Measurements from ENCODE around the gene ACBD6. TPM values are rescaled to one million over a fixed set of nuclear protein-coding genes. Genes with fewer than 3 reads are reported as not detected.

ACBD6 gene
- total and polyA plus RNA-seq, 4 donors, result 8.3 to 17.3 (median 14.0) TPM

DNA sequence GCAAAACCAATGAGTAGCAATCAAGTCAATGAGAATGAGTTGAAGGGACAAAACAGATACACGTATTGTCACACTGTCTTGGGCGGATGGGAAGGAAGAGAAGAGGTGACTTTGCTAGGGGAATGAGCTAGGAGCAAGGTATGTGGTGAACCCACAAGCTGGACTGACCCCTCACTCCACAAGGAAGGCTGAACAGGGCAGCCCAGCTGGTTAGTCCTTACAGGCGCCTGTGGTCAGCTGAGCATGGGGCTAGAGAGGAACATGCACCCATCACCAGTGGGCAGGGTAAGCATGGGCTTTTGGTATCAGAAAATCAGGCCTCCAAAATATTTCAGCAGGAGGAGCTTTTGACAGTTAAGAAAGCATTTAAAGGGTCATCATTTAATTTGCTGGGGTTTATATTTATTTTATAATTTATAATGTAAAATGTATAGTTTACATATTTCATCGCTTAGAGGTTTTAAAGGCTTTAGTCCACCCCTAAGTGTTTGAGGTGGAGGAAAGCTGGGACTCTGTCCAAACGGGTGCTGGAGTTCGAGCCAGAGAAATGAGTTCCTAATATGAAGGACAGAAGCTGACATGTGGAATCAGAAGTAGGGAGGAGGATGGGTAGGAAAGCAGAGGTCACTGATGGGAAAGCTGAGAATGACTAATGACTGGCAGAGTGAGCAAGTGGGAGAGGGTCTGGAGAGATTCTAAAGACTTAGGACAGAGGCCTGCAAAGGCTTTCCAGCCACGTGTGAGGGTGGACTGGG lies 22.0 kb upstream of the ACBD6 start:
- DNase-seq (ENCODE audit: low spot score), result no peak
- H3K4me1 ChIP-seq (ENCODE audit: control insufficient read depth in 4 of 4, insufficient read depth in 4 of 4, low read length in 3 of 4), result peaks cover 0 to 7% (median 5%) of the 10 kb centered on the region in 4 donors
- WGBS, result 81% methylated on average over 7 of the region's 7 CpGs
- no peak overlapping the region for H3K4me3 ChIP-seq (ENCODE audit: low read depth in 1 of 3, low read length in 3 of 3)
- H3K27ac ChIP-seq (ENCODE audit: low read depth in 1 of 2, low read length in 2 of 2), result no peak overlapping the region
- TF ChIP-seq, protein P1, sequence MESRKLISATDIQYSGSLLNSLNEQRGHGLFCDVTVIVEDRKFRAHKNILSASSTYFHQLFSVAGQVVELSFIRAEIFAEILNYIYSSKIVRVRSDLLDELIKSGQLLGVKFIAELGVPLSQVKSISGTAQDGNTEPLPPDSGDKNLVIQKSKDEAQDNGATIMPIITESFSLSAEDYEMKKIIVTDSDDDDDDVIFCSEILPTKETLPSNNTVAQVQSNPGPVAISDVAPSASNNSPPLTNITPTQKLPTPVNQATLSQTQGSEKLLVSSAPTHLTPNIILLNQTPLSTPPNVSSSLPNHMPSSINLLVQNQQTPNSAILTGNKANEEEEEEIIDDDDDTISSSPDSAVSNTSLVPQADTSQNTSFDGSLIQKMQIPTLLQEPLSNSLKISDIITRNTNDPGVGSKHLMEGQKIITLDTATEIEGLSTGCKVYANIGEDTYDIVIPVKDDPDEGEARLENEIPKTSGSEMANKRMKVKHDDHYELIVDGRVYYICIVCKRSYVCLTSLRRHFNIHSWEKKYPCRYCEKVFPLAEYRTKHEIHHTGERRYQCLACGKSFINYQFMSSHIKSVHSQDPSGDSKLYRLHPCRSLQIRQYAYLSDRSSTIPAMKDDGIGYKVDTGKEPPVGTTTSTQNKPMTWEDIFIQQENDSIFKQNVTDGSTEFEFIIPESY (IDR thresholded peaks at IDR 0.05), result no peak
- TF ChIP-seq FOXA2 (IDR thresholded peaks at IDR 0.05) (no peak), EGR1 (IDR thresholded peaks at IDR 0.05; ENCODE audit: low read depth in 2 of 2) (no peak), NR2F2 (IDR thresholded peaks at IDR 0.05) (no peak), RXRA (IDR thresholded peaks at IDR 0.05) (no peak), GABPA (IDR thresholded peaks at IDR 0.05 in 1 of 2, conservative IDR thresholded peaks at IDR 0.05 in 1 of 2) (no peak)
- TF ChIP-seq, protein P2, sequence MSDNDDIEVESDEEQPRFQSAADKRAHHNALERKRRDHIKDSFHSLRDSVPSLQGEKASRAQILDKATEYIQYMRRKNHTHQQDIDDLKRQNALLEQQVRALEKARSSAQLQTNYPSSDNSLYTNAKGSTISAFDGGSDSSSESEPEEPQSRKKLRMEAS (IDR thresholded peaks at IDR 0.05), result no peak
- TF ChIP-seq, protein P3, sequence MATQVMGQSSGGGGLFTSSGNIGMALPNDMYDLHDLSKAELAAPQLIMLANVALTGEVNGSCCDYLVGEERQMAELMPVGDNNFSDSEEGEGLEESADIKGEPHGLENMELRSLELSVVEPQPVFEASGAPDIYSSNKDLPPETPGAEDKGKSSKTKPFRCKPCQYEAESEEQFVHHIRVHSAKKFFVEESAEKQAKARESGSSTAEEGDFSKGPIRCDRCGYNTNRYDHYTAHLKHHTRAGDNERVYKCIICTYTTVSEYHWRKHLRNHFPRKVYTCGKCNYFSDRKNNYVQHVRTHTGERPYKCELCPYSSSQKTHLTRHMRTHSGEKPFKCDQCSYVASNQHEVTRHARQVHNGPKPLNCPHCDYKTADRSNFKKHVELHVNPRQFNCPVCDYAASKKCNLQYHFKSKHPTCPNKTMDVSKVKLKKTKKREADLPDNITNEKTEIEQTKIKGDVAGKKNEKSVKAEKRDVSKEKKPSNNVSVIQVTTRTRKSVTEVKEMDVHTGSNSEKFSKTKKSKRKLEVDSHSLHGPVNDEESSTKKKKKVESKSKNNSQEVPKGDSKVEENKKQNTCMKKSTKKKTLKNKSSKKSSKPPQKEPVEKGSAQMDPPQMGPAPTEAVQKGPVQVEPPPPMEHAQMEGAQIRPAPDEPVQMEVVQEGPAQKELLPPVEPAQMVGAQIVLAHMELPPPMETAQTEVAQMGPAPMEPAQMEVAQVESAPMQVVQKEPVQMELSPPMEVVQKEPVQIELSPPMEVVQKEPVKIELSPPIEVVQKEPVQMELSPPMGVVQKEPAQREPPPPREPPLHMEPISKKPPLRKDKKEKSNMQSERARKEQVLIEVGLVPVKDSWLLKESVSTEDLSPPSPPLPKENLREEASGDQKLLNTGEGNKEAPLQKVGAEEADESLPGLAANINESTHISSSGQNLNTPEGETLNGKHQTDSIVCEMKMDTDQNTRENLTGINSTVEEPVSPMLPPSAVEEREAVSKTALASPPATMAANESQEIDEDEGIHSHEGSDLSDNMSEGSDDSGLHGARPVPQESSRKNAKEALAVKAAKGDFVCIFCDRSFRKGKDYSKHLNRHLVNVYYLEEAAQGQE (IDR thresholded peaks at IDR 0.05), result no peak
- no peaks in the 10 kb centered on the region for H3K27me3 ChIP-seq (ENCODE audit: control insufficient read depth in 4 of 4, insufficient read depth in 4 of 4, low read length in 3 of 4)
- no peaks in the 10 kb centered on the region for H3K9me3 ChIP-seq (ENCODE audit: control insufficient read depth in 4 of 4, low read length in 3 of 4)
- no peaks in the 10 kb centered on the region for H3K36me3 ChIP-seq (ENCODE audit: control insufficient read depth in 4 of 4, insufficient read depth in 3 of 4, low read depth in 1 of 4, low read length in 3 of 4)
- no peak overlapping the region for H3K9ac ChIP-seq (ENCODE audit: low read depth in 1 of 2, low read length in 2 of 2)

DNA sequence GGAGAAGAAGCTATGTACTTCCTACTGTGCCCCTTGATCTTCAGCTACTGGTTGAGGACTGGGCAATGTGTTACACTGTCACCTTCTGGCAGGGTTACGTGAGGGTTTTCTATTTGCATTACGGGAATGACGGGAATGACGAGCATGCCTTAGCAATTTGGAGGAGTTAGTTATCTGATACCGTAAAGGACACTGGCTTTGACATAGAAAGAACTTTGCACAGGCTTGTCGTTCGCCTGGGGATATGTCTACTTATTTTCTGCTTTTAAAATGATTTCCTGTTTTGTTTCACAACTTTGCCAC lies 19.8 kb upstream of the ACBD6 start:
- H3K4me1 ChIP-seq (ENCODE audit: control insufficient read depth in 4 of 4, insufficient read depth in 4 of 4, low read length in 3 of 4), result peaks cover 0 to 7% (median 5%) of the 10 kb centered on the region in 4 donors
- DNase-seq (ENCODE audit: low spot score), result no peak
- no peak overlapping the region for H3K9ac ChIP-seq (ENCODE audit: low read depth in 1 of 2, low read length in 2 of 2)
- H3K36me3 ChIP-seq (ENCODE audit: control insufficient read depth in 4 of 4, insufficient read depth in 3 of 4, low read depth in 1 of 4, low read length in 3 of 4), result no peaks in the 10 kb centered on the region
- TF ChIP-seq, protein P3 (IDR thresholded peaks at IDR 0.05), result no peak
- TF ChIP-seq RXRA (IDR thresholded peaks at IDR 0.05) (no peak), FOXA1 (IDR thresholded peaks at IDR 0.05) (no peak), NR2F2 (IDR thresholded peaks at IDR 0.05) (no peak), HNF4G (IDR thresholded peaks at IDR 0.05) (no peak), GABPA (IDR thresholded peaks at IDR 0.05 in 1 of 2, conservative IDR thresholded peaks at IDR 0.05 in 1 of 2) (no peak), SP1 (IDR thresholded peaks at IDR 0.05) (no peak), FOXA2 (IDR thresholded peaks at IDR 0.05) (no peak)
- TF ChIP-seq, protein P1 (IDR thresholded peaks at IDR 0.05), result no peak
- TF ChIP-seq, protein P4, sequence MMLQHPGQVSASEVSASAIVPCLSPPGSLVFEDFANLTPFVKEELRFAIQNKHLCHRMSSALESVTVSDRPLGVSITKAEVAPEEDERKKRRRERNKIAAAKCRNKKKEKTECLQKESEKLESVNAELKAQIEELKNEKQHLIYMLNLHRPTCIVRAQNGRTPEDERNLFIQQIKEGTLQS (IDR thresholded peaks at IDR 0.05), result no peak
- H3K4me3 ChIP-seq (ENCODE audit: low read depth in 1 of 3, low read length in 3 of 3), result no peak overlapping the region
- WGBS, result 30% methylated on average over 7 of the region's 7 CpGs
- H3K9me3 ChIP-seq (ENCODE audit: control insufficient read depth in 4 of 4, low read length in 3 of 4), result no peaks in the 10 kb centered on the region
- no peak overlapping the region for H3K27ac ChIP-seq (ENCODE audit: low read depth in 1 of 2, low read length in 2 of 2)
- no peaks in the 10 kb centered on the region for H3K27me3 ChIP-seq (ENCODE audit: control insufficient read depth in 4 of 4, insufficient read depth in 4 of 4, low read length in 3 of 4)

All from liver (tissue), 9 donors.